Measurements from ENCODE around the gene NRCAM. TPM values are rescaled to one million over a fixed set of nuclear protein-coding genes. Genes with fewer than 3 reads are reported as not detected.

The NRCAM gene
- total and polyA plus RNA-seq, 2 of the 8 experiments (the other 6 are each of a cell fraction or from before 2014, with no cell fraction given), result 2.7 to 3.8 TPM

DNA sequence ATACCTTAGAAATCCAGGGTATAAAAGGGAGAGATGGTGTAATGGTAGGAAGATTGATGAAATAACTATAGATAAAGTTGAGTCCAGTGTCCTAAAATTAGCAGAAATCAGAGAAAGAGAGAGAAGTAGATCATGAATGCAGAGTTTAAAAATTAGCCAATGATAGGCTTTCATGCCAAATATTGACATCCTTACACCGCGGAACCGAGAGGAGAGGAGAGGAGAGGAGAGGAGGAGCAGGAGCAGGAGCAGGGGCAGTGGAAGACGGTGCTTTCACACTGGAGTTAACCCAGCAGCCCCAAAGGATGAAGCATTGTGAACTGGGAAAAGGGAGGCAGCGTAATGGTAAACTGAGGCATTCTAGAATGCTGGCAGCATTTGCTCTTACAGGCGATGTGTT lies 291.9 kb downstream of the NRCAM start:
- Histone ChIP-seq H4K8ac (ENCODE audit: extremely low read depth, insufficient read depth, low read length) (no peak overlapping the region), H2BK120ac (replicated peaks; ENCODE audit: low read depth, low read length) (no peak overlapping the region), H4K20me1 (replicated peaks in 1 of 2; ENCODE audit: control insufficient read depth in 1 of 2, insufficient read depth in 2 of 2, low read length in 2 of 2) (no peaks in the 10 kb centered on the region), H3K56ac (replicated peaks; ENCODE audit: insufficient read length, low read depth, low read length) (no peak overlapping the region), H2BK5ac (ENCODE audit: low read depth, low read length) (no peak overlapping the region), H3K9ac (replicated peaks in 1 of 4; ENCODE audit: extremely low read depth in 1 of 4, low read depth in 3 of 4, low read length in 3 of 4) (no peak overlapping the region), H2AK5ac (ENCODE audit: low read depth, low read length) (no peak overlapping the region), H3K4me1 (replicated peaks in 1 of 4; ENCODE audit: control insufficient read depth in 3 of 4, insufficient read depth in 4 of 4, low read length in 3 of 4) (no peaks in the 10 kb centered on the region), H3K4me2 (ENCODE audit: insufficient read depth in 1 of 2, low read depth in 2 of 2, low read length in 2 of 2) (no peak overlapping the region), H3K79me1 (ENCODE audit: low read depth, low read length) (no peaks in the 10 kb centered on the region), H3K79me2 (ENCODE audit: control insufficient read depth in 1 of 2, insufficient read depth in 2 of 2, low read length in 2 of 2) (no peaks in the 10 kb centered on the region), H3K4me3 (ENCODE audit: extremely low read depth in 1 of 4, insufficient read depth in 2 of 4, low read depth in 3 of 4, low read length in 4 of 4) (no peak overlapping the region), H3K4ac (replicated peaks; ENCODE audit: insufficient read length, low read depth, low read length) (no peak overlapping the region), H2AFZ (ENCODE audit: low read length) (no peak overlapping the region), H2BK12ac (ENCODE audit: low read depth, low read length) (no peak overlapping the region), H3K23me2 (ENCODE audit: low read depth, low read length) (no peaks in the 10 kb centered on the region), H2BK15ac (ENCODE audit: low read length) (no peak overlapping the region), H3K14ac (ENCODE audit: insufficient read length) (no peak overlapping the region), H3K27me3 (replicated peaks in 1 of 4; ENCODE audit: control insufficient read depth in 3 of 4, extremely low read depth in 1 of 4, insufficient read depth in 3 of 4, low read length in 3 of 4) (no peaks in the 10 kb centered on the region), H4K5ac (ENCODE audit: insufficient read length, low read depth, low read length) (no peak overlapping the region), H4K91ac (replicated peaks; ENCODE audit: insufficient read length, low read length) (no peak overlapping the region), H2BK20ac (ENCODE audit: low read length) (no peak overlapping the region), H3K36me3 (ENCODE audit: control insufficient read depth in 2 of 4, insufficient read depth in 4 of 4, low read length in 3 of 4) (no peaks in the 10 kb centered on the region), H3K9me3 (ENCODE audit: insufficient read depth in 2 of 2, low read depth in 1 of 2, low read length in 1 of 2) (no peaks in the 10 kb centered on the region), H3K23ac (ENCODE audit: insufficient read length) (no peak overlapping the region), H3K18ac (ENCODE audit: extremely low read depth, low read length) (no peak overlapping the region), H3K27ac (ENCODE audit: low read depth, low read length) (no peak overlapping the region)
- CTCF ChIA-PET (ENCODE audit: partially characterized antibody), result no interaction called here
- TF ChIP-seq RNF2 (IDR thresholded peaks at IDR 0.05; ENCODE audit: borderline replicate concordance, low read depth, low read length, missing control alignments, poor library complexity, severe bottlenecking) (no peak), SP2 (IDR thresholded peaks at IDR 0.05; ENCODE audit: low read length) (no peak), SAP30 (IDR thresholded peaks at IDR 0.05; ENCODE audit: insufficient read depth, insufficient replicate concordance, low read length) (no peak), EGR1 (IDR thresholded peaks at IDR 0.05; ENCODE audit: borderline replicate concordance, low read depth, low read length) (no peak), EP300 (IDR thresholded peaks at IDR 0.05; ENCODE audit: borderline replicate concordance in 1 of 2, low read depth in 2 of 2, low read length in 2 of 2) (no peak), E2F6 (IDR thresholded peaks at IDR 0.05) (no peak)
- TF ChIP-seq, protein P1, sequence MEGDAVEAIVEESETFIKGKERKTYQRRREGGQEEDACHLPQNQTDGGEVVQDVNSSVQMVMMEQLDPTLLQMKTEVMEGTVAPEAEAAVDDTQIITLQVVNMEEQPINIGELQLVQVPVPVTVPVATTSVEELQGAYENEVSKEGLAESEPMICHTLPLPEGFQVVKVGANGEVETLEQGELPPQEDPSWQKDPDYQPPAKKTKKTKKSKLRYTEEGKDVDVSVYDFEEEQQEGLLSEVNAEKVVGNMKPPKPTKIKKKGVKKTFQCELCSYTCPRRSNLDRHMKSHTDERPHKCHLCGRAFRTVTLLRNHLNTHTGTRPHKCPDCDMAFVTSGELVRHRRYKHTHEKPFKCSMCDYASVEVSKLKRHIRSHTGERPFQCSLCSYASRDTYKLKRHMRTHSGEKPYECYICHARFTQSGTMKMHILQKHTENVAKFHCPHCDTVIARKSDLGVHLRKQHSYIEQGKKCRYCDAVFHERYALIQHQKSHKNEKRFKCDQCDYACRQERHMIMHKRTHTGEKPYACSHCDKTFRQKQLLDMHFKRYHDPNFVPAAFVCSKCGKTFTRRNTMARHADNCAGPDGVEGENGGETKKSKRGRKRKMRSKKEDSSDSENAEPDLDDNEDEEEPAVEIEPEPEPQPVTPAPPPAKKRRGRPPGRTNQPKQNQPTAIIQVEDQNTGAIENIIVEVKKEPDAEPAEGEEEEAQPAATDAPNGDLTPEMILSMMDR (IDR thresholded peaks at IDR 0.05; ENCODE audit: control extremely low read depth in 1 of 3, insufficient read depth in 1 of 3, low read depth in 1 of 3, low read length in 3 of 3), result no peak
- DNase-seq (ENCODE audit: low read depth in 1 of 2, low spot score in 2 of 2), result no peak
- POLR2A ChIA-PET (ENCODE audit: partially characterized antibody), result no interaction called here
- 76% methylated on average over 6 of the region's 6 CpGs; no CpG with 5 or more reads in 1 of the 2 experiments for WGBS, 2 experiments (ENCODE audit: extremely low coverage in 1 of 2, insufficient coverage in 1 of 2, insufficient read length in 1 of 2, insufficient replicate concordance in 2 of 2, low coverage in 1 of 2, low lambda C conversion rate in 2 of 2, missing lambda C conversion rate in 1 of 2)
- no peak for FAIRE-seq

All from H1 (cell line).